HG03060 (cell line): ENCODE results near the gene NEU1.
"Not testable (repeated sequence)": the region's sequence is repeated elsewhere in the genome, so short reads cannot be mapped to it uniquely, and the experiment has no call there.

Experiments
- ATAC-seq: cut with Tn5 transposase; IDR thresholded peaks from one replicate; pipeline ENCODE4 v1.9.1; 2021; ENCODE audit warnings: low read depth, moderate number of reproducible peaks; ENCODE audit not compliant: unreplicated experiment

NEU1 gene

DNA sequence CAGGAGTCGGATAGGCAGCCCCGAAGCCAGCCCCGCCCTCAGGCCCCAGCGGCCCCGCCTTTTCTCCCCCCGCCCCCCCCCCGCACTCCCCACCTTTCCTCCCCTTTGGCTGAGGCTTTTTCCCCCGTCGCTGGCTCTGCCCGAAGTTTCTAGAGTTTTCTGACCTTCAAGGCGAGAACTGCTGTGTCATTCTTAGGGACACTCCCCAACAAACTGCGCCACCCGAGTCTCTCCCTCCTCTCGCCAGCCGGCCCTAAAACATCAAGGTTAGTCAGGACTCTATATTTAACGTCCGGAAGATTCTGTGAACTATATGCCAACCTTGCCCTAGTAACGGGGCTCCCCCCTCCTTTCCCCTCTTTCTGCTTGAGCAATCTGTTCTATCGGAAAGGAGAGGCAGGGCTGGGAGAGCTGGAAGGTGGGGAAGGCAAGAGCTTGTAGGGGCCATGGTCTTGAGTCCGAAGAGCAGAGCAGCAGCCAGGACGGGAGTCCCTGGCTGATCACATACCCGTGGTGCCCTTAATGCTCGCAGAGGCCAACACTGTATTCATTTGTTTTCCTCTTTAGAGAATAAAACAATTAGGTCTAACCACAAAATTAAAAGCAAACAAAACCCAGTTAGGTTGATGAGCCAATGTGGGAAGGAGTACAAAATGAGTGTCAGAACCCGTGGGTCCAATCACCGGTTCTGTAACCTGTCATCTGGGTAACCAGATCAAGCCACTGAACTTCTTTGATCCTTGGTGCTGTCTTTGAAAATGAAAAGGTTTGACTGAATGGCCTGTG, 40.4 kb downstream of the NEU1 start:
- no peak for ATAC-seq

- ATAC-seq = no peak
Observed at GRCh38 chr6:31821301-31822035, 41.2 kb downstream of the NEU1 start.

GRCh38 chr6:31820399-31820798, 42.2 kb downstream of the NEU1 start:
- not testable (repeated sequence) for ATAC-seq

DNA sequence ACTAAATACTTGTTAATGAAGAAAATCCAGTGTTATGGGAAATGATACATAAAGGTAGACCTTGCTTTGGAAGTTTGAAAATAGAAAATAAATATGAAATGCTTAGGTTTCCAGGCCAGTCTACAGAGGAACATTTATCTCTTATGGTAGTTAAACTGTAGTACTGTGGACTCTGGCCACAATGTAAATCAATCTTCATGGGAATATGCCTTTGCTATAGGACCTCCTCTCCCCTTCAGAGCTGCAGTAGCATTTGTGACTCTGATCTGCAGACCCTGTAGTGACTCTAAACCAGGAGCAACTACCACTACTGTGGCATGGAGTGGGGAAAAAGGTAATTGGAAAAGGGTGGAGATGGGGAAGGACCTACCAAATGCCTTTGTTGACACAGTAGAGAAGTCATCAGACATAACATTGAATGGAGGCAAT, 42.7 kb downstream of the NEU1 start:
- no peak for ATAC-seq

- ATAC-seq = not testable (repeated sequence)
Observed at GRCh38 chr6:31817929-31818511, 44.6 kb downstream of the NEU1 start.

DNA sequence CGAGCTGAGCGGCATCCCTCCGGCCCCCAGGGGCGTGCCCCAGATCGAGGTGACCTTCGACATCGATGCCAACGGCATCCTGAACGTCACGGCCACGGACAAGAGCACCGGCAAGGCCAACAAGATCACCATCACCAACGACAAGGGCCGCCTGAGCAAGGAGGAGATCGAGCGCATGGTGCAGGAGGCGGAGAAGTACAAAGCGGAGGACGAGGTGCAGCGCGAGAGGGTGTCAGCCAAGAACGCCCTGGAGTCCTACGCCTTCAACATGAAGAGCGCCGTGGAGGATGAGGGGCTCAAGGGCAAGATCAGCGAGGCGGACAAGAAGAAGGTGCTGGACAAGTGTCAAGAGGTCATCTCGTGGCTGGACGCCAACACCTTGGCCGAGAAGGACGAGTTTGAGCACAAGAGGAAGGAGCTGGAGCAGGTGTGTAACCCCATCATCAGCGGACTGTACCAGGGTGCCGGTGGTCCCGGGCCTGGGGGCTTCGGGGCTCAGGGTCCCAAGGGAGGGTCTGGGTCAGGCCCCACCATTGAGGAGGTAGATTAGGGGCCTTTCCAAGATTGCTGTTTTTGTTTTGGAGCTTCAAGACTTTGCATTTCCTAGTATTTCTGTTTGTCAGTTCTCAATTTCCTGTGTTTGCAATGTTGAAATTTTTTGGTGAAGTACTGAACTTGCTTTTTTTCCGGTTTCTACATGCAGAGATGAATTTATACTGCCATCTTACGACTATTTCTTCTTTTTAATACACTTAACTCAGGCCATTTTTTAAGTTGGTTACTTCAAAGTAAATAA, 45.3 kb downstream of the NEU1 start:
- not testable (repeated sequence) for ATAC-seq

DNA sequence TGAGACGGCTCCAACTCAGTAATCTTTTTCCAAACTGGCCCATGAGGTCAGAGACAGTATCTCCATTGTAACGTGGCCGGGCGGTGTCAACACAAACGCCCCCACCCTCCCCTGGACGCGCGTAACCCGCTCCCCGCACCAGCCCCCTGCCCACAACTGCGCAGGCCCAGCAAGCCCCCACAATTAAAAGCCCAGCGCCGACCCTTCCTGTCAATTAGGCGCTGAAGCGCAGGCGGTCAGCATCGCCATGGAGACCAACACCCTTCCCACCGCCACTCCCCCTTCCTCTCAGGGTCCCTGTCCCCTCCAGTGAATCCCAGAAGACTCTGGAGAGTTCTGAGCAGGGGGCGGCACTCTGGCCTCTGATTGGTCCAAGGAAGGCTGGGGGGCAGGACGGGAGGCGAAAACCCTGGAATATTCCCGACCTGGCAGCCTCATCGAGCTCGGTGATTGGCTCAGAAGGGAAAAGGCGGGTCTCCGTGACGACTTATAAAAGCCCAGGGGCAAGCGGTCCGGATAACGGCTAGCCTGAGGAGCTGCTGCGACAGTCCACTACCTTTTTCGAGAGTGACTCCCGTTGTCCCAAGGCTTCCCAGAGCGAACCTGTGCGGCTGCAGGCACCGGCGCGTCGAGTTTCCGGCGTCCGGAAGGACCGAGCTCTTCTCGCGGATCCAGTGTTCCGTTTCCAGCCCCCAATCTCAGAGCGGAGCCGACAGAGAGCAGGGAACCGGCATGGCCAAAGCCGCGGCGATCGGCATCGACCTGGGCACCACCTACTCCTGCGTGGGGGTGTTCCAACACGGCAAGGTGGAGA, 47.4 kb downstream of the NEU1 start, which contains the start of the genes HSPA1A and HSPA1L:
Gene HSPA1A, plus strand, starts transcription at position 519 of the 814 bp plus-strand sequence. Its CDS starts 214 bp downstream, at position 733.
Gene HSPA1L, minus strand, starts transcription at position 259 of the 814 bp plus-strand sequence. CDS start 3,311 bp downstream, outside the sequence.
- ATAC-seq = no peak

DNA sequence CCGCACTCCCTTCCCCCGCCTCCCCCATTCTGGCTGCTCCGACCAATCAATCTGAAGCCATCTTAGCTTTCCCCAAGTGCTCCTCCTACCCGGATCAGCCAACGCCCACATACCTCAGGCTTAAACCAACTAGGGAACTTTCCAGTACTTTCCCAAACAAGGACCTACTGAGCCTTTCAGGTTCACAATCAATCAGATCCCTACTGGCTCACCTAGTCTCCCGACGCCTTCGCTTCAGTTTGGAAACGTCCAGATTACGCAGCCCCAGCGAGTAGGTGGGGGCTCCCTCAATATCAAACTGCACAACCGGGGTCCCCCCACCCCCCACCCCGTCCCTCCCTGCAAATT, 48.0 kb downstream of the NEU1 start:
- ATAC-seq = no peak

GRCh38 chr6:31813465-31813849, 49.2 kb downstream of the NEU1 start:
- no peak for ATAC-seq

- ATAC-seq = no peak
Observed at GRCh38 chr6:31811645-31812044, 51.0 kb downstream of the NEU1 start.

GRCh38 chr6:31808599-31808998, 54.0 kb downstream of the NEU1 start:
- not testable (repeated sequence) for ATAC-seq
